ENCODE measurements around the gene SNX33. TPM values are rescaled to one million over a fixed set of nuclear protein-coding genes. Genes with fewer than 3 reads are reported as not detected.
"Not testable (repeated sequence)": the region's sequence is repeated elsewhere in the genome, so short reads cannot be mapped to it uniquely, and the experiment has no call there.

Gene SNX33
- 5.1 and 5.8 TPM in 2 replicates for total RNA-seq (2014; rRNA removed; shearing (Covaris generic))

- DNase-seq (ENCODE audit: low spot score): peak; percentile 64
Observed at GRCh38 chr15:75647370-75648155, at the start of gene SNX33. Gene SNX33, plus strand, starts transcription at chr15:75647912. Its CDS starts 1,191 bp downstream, at chr15:75649103.

- DNase-seq (ENCODE audit: low spot score): no peak
Observed at GRCh38 chr15:75598361-75598760, 49.4 kb upstream of the SNX33 start.

GRCh38 chr15:75599401-75599800, 48.3 kb upstream of the SNX33 start:
- no peak for DNase-seq (ENCODE audit: low spot score)

- DNase-seq (ENCODE audit: low spot score): no peak
Observed at GRCh38 chr15:75606026-75606425, 41.7 kb upstream of the SNX33 start.

GRCh38 chr15:75606711-75607699, 40.7 kb upstream of the SNX33 start:
- no peak for DNase-seq (ENCODE audit: low spot score)

GRCh38 chr15:75616766-75617165, 30.9 kb upstream of the SNX33 start:
- DNase-seq (ENCODE audit: low spot score): no peak

- peak; percentile 47 for DNase-seq (ENCODE audit: low spot score)
Observed at GRCh38 chr15:75620058-75620820, 27.5 kb upstream of the SNX33 start.

GRCh38 chr15:75620841-75621391, 26.8 kb upstream of the SNX33 start:
- DNase-seq (ENCODE audit: low spot score): peak; percentile 64

GRCh38 chr15:75622505-75622904, 25.2 kb upstream of the SNX33 start:
- DNase-seq (ENCODE audit: low spot score): no peak

GRCh38 chr15:75625542-75626347, 22.0 kb upstream of the SNX33 start, which contains the start of gene SNUPN:
Gene SNUPN, minus strand, starts transcription at chr15:75625725. Its CDS starts 4,674 bp downstream, at chr15:75621051.
- peak; percentile 93 for DNase-seq (ENCODE audit: low spot score)

- DNase-seq (ENCODE audit: low spot score): no peak
Observed at GRCh38 chr15:75631935-75632334, 15.8 kb upstream of the SNX33 start.

- DNase-seq (ENCODE audit: low spot score): not testable (repeated sequence)
Observed at GRCh38 chr15:75633922-75634321, 13.8 kb upstream of the SNX33 start.

- DNase-seq (ENCODE audit: low spot score): no peak
Observed at GRCh38 chr15:75636026-75636425, 11.7 kb upstream of the SNX33 start.

- DNase-seq (ENCODE audit: low spot score): no peak
Observed at GRCh38 chr15:75637245-75638009, 10.3 kb upstream of the SNX33 start.

GRCh38 chr15:75639191-75639708, 8.5 kb upstream of the SNX33 start:
- no peak for DNase-seq (ENCODE audit: low spot score)

GRCh38 chr15:75639709-75640482, 7.8 kb upstream of the SNX33 start, which contains the start of gene IMP3:
Gene IMP3, minus strand, starts transcription at chr15:75640224. Its CDS starts 56 bp downstream, at chr15:75640168.
- DNase-seq (ENCODE audit: low spot score): peak; percentile 97

GRCh38 chr15:75640483-75641178, 7.1 kb upstream of the SNX33 start:
- DNase-seq (ENCODE audit: low spot score): no peak

GRCh38 chr15:75641179-75641503, 6.6 kb upstream of the SNX33 start:
- no peak for DNase-seq (ENCODE audit: low spot score)

Data from H4 (cell line).